ENCODE measurements around the gene UPF3B.

DNA sequence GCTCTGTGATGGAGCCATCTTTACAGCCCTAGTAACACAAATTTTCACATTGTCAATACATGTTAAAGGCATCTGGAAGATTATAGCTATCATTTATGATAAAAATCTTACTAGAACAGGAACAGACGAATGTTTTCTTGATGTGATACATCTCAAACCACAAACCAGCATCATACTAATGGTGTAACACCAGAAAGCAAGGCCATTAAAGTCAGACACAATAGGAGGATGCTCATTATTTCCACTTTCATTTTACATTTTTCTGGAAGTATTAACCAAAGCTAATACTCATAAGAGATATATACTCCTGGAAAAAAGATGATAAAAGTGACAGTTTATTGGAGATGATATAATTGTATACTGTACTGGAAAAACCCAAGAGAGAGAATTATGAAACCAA is 48.2 kb upstream of the UPF3B start:
- TF ChIP-seq, protein P1, sequence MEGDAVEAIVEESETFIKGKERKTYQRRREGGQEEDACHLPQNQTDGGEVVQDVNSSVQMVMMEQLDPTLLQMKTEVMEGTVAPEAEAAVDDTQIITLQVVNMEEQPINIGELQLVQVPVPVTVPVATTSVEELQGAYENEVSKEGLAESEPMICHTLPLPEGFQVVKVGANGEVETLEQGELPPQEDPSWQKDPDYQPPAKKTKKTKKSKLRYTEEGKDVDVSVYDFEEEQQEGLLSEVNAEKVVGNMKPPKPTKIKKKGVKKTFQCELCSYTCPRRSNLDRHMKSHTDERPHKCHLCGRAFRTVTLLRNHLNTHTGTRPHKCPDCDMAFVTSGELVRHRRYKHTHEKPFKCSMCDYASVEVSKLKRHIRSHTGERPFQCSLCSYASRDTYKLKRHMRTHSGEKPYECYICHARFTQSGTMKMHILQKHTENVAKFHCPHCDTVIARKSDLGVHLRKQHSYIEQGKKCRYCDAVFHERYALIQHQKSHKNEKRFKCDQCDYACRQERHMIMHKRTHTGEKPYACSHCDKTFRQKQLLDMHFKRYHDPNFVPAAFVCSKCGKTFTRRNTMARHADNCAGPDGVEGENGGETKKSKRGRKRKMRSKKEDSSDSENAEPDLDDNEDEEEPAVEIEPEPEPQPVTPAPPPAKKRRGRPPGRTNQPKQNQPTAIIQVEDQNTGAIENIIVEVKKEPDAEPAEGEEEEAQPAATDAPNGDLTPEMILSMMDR (conservative IDR thresholded peaks at IDR 0.05; ENCODE audit: low read depth, low read length), result no peak
- no peak for TF ChIP-seq POLR2A (IDR thresholded peaks at IDR 0.05; ENCODE audit: low read depth, low read length)
- TF ChIP-seq CEBPB (IDR thresholded peaks at IDR 0.05; ENCODE audit: low read depth, low read length), result no peak
- TF ChIP-seq CHD1 (IDR thresholded peaks at IDR 0.05; ENCODE audit: low read depth, low read length), result no peak
- no peak for TF ChIP-seq RCOR1 (IDR thresholded peaks at IDR 0.05; ENCODE audit: insufficient replicate concordance, low read length)
- TF ChIP-seq MXI1 (IDR thresholded peaks at IDR 0.05; ENCODE audit: borderline replicate concordance, low read depth, low read length), result no peak
- TF ChIP-seq NFE2L2 (IDR thresholded peaks at IDR 0.05; ENCODE audit: low read depth, low read length), result no peak
- TF ChIP-seq MAFK (IDR thresholded peaks at IDR 0.05; ENCODE audit: low read depth, low read length), result no peak
- no peak for TF ChIP-seq RAD21 (IDR thresholded peaks at IDR 0.05; ENCODE audit: low read length)
- TF ChIP-seq USF2 (IDR thresholded peaks at IDR 0.05; ENCODE audit: low read depth, low read length), result no peak
- no peak for TF ChIP-seq SMC3 (IDR thresholded peaks at IDR 0.05; ENCODE audit: low read depth, low read length)
- TF ChIP-seq FOS (IDR thresholded peaks at IDR 0.05; ENCODE audit: low read depth, low read length), result no peak

Measured in IMR-90 (cell line).